NCI-H1092 (cell line): ENCODE results near the gene RASA3.
"Not testable (repeated sequence)": the region's sequence is repeated elsewhere in the genome, so short reads cannot be mapped to it uniquely, and the experiment has no call there.

ENCODE experiments used
- DNase-seq: peaks from one replicate; lab custom pipeline; 2025; lab: John Stamatoyannopoulos, UW

The RASA3 gene

DNA sequence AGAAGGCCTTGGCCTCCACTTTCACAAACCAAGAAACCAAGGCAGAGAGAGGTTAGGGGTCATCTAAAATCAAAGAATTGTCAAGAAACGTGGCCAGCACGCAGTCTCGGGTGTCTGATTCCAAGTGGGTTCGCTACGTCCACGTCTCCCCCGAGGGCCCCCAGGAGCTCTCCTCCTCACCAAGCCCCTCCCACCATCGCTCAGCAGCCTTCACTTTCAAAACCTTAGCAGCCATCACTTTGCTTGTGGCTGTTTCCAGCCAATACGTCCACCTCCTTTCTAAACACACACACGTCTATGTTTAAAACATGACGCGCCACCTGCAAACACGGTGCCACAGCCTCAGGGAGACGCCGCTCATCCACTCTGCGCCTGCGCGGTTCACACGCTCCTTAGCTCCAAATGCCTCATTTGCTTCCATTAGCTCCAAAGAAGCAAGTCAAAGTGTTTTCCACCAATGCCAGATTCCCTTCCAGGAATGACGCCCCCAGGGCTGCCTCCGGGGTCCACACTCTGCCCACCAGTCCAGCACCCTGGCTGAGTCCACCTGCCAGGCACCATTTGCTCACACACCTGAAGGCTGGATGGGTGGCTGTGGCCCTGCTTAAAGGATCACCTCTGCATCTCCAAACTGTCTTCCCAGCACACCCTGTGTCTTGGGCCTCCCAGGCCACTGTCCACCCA is 5.5 kb downstream of the RASA3 start:
- no peak for DNase-seq

GRCh38 chr13:114126086-114126485 is 6.3 kb downstream of the RASA3 start:
- not testable (repeated sequence) for DNase-seq

DNA sequence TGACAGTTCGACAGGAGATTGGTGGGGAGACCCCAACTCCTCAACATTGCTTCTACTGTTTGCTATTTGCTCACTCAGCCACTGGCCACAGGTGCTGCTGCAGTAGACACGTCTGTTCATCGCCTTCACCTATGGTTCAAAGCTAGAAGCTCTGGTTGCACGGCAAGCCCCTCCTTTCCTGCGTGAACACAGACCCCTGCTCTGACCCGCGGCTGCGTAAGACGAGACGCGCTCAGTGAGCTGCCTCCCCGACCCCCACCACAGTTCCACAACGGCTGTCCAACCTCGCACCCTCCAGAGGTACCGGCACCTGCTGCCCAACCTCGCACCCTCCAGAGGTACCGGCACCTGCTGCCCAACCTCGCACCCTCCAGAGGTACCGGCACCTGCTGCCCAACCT is 6.8 kb downstream of the RASA3 start:
- no peak for DNase-seq

GRCh38 chr13:114124921-114125320 is 7.5 kb downstream of the RASA3 start:
- no peak for DNase-seq

GRCh38 chr13:114124431-114124830 is 8.0 kb downstream of the RASA3 start:
- no peak for DNase-seq

DNA sequence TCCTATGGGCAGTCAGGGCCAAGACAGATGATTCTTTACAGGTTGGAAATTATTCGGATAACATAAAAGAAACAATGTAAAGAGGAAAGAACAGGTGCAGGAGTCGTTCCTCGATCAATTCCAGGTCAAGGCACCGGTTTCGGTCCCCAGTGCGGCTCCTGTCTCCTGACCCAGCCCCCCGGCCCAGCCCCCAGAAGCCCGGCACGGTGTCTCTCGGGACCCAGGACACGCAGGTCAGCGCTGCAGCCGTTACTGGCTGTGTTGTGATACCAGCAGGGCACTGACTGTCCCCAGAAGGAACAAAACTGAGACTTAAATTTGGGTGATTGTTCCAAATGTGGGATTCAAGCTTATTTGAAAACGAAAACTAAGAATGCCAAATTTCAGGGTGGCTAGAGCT is 8.5 kb downstream of the RASA3 start:
- no peak for DNase-seq

DNA sequence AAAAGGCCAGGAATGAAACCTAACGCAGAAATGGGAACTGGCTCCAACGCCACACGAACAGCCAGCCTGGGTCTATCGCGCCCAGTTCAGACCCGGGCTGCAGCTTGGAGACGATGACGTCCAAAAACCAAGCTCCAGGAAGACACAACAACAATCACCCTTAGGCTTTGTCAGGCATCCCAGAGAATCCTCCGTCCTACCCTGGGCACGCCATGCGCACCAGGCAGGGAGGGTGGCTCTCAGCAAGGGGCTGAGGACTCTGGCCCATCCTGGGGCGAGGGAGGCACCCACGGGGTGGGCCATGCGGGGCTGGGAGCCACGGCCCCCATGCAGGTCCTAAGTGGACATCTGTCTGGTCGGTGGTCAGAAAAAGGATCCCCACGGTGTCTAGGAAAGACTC is 9.0 kb downstream of the RASA3 start:
- no peak for DNase-seq

GRCh38 chr13:114122591-114123211 is 9.7 kb downstream of the RASA3 start:
- no peak for DNase-seq

DNA sequence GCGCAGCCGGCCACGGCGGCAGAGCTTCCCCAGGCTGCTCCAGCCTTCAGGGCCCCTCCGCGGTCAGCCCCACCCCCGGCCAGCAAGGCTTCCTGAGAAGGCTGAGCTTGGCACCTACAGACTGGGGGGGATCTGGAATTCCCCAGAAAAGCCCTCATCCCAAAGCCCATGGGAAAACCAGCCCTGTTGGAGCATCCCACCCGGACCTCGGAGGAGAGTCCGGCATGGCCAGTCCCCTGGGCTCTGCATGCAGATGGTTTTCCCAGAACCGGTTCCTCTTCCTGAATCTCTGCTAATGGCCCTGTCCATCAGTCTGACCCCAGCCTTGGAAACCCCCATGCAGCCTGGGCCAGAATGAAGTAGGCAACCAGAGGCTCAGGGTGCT is 10.3 kb downstream of the RASA3 start:
- no peak for DNase-seq

- no peak for DNase-seq
Observed at GRCh38 chr13:114121496-114122126, 10.8 kb downstream of the RASA3 start.

GRCh38 chr13:114121031-114121430 is 11.4 kb downstream of the RASA3 start:
- DNase-seq: no peak

DNA sequence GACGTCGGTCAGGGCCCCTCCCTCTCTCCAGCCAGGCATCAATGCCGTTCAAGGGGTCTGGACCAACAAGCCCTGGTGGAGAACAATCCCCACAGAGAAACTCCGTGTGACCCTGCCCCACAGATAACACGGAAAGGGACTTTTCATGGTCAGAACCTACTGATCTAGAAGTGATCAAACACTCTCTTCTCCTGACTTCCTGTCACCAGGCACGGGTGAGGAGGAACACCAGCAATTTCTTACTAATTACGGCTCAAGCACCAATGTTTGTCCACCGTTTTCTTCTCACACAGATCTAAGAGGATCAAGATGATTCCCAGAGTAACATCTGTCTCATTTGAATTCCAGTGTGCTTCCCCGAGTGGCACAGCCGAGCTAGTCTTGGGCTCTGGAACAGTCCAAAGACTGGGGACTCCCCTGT is 11.8 kb downstream of the RASA3 start:
- DNase-seq: no peak

- DNase-seq: no peak
Observed at GRCh38 chr13:114119196-114119595, 13.2 kb downstream of the RASA3 start.

- no peak for DNase-seq
Observed at GRCh38 chr13:114118511-114119123, 13.8 kb downstream of the RASA3 start.

- no peak for DNase-seq
Observed at GRCh38 chr13:114118086-114118485, 14.3 kb downstream of the RASA3 start.

DNA sequence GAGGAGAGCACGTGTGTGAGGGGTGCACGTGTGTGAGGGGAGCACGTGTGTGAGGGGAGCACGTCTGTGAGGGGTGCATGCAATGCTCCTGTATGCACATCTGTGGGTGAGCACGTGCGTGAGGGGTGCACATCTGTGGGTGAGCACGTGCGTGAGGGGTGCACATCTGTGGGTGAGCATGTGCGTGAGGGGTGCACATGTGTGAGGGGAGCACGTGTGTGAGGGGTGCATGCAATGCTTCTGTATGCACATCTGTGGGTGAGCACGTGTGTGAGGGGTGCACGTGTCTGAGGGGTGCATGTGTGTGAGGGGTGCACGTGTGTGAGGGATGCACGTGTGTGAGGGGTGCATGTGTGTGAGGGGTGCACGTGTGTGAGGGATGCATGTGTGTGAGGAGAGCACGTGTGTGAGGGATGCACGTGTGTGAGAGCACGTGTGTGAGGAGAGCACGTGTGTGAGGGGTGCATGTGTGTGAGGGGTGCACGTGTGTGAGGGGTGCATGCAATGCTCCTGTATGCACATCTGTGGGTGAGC is 15.0 kb downstream of the RASA3 start:
- DNase-seq: not testable (repeated sequence)

GRCh38 chr13:114116734-114117133 is 15.7 kb downstream of the RASA3 start:
- DNase-seq: no peak

GRCh38 chr13:114115796-114116195 is 16.6 kb downstream of the RASA3 start:
- DNase-seq: no peak

DNA sequence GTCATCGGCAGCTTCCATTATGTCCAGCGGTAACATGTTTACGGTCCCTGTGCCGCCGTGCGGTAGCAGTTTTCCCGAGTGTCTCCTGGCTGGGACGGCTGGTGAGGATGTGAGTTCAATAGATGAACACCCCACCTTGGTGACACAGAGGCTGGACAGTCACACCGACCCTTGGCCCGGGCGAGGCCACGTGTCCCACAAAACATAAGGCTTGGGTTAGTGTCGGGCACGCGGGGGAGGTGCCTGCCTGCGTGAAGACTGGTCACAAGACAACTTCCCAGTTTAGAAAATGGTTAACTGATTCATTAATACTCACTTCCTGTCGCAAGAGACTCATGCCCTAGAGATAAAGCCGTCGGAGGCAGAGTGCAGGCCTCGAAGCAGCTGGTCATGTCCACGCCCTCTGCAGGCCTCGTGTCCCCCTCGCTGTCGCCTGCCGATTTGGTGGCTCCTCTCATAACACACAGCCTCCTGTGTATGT is 17.2 kb downstream of the RASA3 start:
- DNase-seq: no peak

- not testable (repeated sequence) for DNase-seq
Observed at GRCh38 chr13:114114666-114115065, 17.8 kb downstream of the RASA3 start.

DNA sequence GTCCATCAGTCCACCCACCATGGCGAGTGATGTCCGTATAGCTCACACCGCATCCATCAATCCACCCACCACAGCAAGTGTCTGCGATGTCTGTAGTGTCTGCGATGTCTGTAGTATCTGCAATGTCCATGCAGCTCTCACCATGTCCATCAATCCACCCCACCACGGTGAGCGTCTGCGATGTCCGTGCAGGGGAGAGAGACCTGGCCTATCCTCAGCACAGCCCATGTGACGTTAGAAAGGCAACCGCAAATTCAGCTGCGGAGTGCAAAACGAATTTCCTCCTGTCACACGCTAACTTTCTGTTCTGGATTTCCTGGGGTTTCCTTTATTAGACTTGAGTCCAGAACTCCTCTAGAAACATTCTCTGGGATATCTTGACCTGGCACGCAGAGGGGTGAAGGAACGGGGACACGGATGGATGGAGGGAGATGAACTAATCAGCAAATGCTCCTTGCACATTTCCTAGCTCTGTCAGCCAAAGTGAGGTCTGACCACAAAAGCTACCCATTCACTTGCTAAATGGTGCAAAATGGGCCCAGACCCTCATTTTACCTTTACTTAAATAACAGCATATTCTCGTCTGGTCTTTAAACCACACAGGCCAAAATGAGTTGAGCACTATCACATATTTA is 18.3 kb downstream of the RASA3 start:
- no peak for DNase-seq

DNA sequence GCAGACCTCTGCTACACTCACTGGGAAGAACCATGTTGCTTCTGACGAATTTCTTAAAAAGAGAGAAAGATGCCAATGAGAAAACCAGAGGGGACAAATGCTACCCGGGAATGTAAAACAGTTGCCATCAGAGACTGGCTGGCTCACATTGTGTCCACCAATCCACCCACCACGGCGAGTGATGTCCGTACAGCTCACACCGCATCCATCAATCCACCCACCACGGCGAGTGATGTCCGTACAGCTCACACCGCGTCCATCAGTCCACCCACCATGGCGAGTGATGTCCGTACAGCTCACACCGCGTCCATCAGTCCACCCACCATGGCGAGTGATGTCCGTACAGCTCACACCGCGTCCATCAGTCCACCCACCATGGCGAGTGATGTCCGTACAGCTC is 19.0 kb downstream of the RASA3 start:
- DNase-seq: not testable (repeated sequence)
